HG03060 (cell line): ENCODE results near the gene PMEPA1.
A peak's percentile ranks its signal among the peaks of the same experiment; 100 is the strongest.

ENCODE experiments used
- ATAC-seq: cut with Tn5 transposase; IDR thresholded peaks from one replicate; pipeline ENCODE4 v1.9.1; 2021; ENCODE audit warnings: low read depth, moderate number of reproducible peaks; ENCODE audit not compliant: unreplicated experiment

Gene PMEPA1

DNA sequence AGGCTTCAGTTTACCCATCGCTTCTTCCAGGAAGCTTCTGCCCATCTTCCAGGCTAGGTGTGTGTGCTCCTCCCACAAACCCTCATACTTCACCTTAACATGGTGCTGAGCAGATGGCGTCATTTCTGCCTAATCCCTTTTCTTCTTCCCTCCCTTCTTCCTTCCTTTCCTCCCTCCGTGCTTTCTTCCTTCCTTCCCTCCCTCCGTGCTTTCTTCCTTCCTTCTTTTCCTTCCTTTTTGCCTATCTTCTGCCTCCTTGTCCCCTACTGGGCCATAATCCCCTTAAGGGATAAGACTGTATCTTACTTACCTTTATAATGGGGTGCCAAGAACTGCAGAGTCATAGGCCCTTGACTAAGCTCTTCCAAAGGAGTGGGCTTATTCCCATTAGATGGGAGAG, 27.5 kb upstream of the PMEPA1 start:
- no peak for ATAC-seq

DNA sequence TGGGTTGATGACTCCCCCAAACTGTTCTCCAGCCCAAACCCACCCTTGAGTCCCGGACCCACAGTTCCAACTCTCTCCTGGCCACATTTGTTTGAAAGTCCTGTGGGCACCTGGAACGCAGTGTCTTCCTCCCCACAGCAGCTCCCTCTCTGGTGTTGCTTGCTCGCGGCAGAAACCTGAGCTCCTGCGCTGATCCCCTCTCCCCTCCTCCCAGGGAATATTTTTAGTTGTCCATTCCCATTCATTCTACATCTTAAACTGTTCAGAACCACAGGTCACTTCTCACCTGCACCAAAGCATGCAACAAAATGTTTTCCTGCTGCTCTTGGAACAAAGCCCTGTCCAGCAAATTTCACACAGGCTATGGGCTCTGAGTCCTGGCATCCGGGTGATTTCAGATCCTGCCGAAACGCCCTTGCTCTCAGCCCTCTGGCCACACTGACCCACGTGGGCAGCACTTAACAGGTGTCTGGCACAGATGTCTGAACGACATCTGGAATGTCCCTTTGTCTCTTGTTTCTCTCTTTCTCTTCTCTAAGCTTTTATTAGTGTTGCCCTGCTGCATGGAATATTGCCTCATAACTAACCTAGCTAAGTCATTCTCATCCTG, 27.0 kb upstream of the PMEPA1 start:
- no peak for ATAC-seq

DNA sequence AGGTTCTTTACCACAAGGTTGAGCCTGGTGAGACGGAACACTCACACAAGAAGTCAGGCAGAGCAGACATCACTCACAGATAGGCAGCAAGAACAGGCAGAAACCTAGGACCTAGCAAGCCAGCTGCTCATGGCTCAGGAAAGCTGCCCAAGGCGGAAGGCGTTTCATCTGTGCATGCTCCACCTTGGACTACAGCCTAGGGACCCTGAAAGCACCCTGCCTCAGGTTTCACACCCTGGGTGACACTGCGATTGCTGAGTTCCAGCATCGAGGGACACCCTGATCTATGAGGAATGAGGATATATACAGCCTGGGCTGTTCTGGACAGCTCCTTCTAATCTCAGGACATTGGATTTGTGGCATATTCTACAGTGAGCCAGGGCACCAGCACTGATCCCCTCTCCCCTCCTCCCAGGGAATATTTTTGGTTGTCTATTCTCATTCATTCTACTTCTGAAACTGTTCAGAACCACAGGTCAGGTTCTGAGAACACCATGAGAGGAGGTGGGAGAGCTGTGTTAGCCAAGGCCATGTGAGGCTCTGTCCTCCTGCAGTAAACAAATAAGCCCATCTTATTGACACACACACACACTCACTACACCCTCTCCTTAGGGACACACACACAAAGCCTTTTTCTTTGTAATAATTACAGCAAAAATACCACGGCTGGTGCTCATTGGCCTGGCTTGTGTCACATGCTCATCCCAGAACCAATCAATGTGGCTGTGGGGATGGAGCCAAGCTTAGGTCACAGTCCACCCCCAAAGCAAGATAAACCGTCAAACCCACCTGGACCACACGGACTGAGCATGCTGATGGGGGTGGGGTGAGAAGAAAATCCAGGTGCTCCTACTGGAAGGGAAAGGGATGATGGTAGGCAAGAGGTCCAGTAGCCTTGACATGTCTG, 26.3 kb upstream of the PMEPA1 start:
- ATAC-seq = no peak

DNA sequence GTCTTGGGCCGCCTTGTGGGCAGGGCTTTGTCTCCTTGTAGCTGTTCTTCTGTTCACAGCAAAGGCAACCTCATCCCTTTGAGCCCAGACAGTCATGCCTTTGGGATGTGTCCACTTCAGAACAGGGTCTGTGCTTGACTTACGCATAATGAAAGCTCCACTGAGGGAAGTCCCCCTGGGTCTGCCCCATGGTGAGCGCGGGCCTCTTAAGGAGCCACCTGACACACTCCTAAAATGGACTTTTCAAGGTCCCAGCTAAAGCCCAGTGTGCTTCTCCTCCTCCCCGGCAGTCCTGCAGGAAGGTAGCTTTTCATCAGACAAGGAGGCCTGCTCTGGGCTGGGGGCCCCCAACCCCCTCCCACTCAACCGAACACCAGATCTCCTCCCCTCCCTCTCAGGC, 24.9 kb upstream of the PMEPA1 start:
- ATAC-seq = no peak

DNA sequence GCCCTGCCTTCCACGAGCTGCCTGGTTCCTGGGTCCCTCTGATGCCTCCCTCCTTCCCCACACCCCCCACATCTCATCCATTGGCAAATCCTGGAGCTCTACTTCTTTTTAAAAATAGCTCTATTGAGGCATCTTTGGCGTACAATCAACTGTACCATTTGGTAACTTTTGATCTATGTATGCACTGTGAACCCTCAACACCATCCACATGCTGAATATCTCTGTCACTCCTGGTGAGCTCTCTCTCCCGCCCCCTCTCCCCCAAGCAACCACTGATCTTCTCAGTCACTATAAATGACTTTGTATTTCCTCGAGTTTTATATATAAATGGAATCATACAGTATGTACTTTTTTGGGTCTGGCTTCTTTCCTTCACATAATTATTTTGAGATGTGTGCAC, 22.4 kb upstream of the PMEPA1 start:
- ATAC-seq = no peak

DNA sequence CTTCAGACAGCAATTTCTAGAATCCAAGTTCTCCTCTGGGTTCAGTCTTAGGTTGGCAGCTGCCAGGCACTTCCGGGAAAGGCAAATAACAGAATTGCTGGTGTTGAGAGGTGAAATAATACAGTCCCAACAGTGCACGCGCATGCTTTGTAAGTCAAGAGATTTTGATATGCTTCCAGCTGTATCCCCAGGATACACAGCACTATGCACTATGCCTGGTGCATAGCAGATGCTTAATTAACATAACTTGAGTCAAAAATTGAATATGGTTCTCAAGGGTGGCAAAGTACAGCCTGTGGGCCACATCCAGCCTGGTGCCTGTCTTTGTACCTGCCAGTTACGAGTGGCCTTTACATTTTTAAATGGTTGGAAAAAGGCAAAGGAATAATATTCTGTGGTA, 18.9 kb upstream of the PMEPA1 start:
- ATAC-seq = no peak

DNA sequence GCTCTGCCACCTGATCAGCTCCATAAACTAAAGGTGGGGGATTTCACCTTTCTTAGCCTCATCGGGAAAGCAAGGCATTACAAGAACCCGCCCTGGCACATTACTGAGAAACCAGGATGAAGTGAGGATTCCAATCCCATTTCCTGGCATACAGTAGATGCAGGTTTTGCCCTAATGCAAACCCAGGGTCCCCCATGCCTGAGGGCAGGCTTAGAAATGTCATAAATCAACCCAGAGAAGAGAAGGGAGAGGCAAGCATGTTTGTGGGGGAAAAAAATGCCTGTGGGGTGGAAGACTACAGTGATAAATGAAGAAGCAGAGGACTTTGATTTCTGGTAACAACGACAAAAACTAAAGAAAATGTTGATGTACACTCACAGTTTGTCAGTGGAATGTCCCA, 18.0 kb upstream of the PMEPA1 start:
- no peak for ATAC-seq

DNA sequence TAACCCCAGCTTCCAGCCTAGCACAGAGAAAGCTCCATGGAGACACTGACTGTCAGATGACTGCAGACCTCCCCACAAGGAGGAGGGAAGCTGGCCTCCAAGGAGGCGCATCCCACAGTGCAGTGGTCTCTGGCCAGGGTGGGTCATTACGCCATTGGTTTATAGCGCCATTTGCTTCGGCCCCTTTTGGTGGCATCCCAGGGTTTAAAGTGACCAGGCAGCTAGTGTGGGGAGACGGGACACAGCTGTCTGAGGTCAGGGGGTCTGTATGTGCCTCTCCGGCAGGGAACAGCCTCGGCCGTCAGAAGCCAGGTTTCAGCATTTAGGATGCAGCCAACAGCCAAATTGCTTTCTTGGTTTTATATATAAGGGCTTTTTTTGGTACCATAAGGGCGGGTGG, 15.8 kb upstream of the PMEPA1 start:
- no peak for ATAC-seq

DNA sequence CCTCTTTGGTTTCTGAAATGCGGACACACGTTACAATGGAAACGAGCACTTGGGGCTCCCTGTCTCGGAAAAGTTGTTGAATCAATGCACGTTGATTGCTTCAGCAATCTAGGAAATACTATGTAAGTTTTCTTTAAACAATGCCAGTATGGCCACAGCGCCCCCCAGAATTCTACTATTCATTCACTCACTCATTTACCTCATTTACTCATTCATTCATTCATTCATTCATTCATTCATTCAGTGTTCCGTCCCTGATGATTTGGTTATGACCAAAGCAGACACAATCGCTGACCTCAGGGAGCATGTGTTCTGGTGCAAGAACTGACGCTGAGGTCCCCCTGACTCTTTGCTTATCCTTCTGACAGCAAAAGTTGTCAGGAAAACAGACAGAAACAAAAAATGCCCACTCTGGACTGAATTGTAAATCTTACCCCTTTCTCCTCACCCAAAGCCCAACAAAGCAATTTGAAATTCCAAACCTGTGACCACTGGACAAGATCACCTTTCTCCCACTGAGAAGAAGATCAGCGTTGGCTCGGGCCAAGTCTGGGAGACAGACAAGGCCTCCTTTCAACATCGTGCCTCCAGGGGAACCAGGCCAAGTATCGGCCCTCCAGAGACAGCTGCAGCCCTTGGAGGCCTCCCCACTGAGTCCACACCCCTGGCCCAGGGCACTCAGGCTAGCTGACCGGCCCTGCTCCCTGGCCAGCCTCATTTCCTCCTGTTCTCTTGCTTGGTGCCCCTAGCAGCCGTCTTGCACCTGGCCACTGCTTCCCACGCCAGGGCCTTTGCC, 15.0 kb upstream of the PMEPA1 start:
- ATAC-seq = no peak

DNA sequence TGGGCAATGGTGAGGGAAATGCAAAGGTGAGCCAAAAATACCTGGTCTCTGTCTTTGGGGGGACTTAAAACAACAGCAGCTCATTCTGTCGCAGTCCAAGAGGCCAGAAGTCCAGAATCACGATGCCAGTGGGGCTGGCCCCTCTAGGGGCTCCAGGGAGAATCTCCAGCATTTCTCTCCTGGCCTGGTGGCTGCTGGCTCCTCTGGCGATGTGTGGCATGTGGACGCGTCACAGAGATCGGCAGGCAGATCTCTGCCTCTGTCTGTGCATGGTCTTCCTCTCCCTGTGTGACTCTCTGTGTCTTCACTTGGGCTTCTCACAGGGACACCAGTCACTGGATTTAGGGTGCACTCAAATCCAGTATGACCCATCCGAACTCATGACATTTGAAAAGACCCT, 14.0 kb upstream of the PMEPA1 start:
- ATAC-seq = no peak

DNA sequence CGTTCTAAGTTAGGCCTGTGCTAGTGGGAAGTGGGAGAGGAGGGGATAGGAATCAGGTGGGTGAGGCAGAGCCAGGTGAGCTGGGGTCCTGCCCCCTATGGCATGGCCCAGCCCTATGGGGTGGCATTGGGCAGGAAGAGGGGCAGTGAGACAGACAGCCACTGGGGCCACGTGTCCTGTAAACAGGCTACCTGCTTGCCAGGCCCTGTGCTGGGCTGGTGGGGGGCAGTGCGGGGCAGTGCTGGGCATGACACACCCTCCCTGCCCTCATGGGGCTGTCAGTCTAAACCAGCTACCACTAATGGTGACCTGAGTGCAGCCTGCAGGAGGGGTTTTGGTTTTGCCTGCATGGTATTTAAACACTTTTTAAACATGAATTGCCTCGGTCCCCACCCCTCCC, 10.1 kb upstream of the PMEPA1 start:
- no peak for ATAC-seq

DNA sequence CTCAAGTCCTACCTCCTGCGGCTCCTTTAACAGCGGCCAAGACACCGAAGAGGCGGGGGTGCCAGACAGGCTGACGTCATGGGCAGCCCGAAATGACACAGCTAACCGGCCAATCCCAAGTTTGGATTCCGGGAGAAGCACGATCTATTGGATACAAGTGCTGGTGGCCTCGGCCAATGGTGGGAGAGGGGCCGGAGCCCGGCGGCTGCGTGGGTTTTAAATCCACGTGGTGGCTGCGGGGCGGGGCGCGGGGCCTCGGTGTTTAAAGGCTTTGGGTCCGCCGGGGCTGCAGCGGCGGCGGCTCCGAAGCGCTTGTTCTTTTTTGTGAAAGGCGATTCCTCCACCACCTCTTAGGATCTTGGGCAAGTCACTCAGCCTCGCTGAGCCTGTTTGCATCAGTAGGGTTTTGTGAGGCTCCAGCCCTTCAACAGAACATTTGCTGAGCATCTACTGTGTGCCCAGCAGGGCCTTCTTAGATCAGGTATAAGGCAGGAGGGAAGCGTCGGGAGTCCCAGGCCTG, 8.7 kb upstream of the PMEPA1 start:
- peak; percentile 82 for ATAC-seq

DNA sequence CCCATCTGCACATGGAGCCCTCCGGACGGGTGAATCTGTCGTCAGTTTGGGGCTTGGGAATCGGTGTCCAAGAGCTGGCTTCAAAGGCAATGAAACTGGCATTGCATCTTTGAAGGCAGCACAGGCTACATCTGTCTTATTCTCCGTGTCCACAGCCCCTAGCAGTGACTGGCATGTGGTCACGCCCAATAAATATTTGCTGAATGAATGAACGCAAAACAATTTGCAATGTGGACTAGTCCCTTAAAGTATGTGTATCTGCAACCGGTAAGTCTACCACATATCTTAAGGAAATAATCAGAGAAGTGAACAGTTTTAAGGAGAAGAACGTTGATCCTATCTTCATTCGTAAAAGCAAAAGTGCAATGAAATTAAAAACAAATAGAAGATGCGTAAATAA, 8.0 kb upstream of the PMEPA1 start:
- no peak for ATAC-seq

DNA sequence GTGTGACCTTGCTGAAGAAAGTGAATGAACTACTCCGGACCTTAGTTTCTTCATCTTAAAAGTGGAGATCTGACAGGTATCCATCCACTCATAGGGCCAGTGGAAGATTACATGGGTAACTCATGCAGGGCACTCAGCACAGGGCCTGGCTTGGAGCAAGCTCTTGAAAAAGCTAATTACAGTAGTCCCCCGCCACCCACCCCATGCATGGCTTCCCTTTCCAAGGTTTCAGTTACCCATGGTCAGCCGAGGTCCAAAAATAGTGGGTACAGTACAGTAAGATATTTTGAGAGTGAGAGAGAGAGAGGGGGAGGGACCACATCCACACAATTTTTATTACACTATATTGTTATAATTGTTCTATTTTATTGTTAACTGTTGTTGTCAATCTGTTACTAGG, 7.1 kb upstream of the PMEPA1 start:
- no peak for ATAC-seq

DNA sequence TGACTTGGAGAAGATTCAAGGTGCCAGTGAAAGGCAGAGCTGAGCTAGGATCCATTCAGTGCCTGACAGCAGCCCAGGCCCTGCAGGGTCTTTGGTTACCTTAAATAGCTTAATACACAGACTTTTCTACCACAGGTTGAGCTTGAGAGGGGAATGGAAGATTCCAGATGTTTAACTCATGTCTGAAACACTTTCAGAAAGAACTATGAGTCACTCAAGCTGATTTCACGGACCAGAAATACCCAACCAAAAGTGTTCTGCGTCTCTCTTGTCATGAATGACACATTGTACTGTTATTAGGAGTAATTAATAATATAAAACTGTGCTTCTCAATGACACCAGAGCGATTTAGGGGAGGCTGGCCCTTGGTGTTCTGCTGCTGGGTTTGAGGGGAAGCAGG, 6.4 kb upstream of the PMEPA1 start:
- ATAC-seq = no peak

DNA sequence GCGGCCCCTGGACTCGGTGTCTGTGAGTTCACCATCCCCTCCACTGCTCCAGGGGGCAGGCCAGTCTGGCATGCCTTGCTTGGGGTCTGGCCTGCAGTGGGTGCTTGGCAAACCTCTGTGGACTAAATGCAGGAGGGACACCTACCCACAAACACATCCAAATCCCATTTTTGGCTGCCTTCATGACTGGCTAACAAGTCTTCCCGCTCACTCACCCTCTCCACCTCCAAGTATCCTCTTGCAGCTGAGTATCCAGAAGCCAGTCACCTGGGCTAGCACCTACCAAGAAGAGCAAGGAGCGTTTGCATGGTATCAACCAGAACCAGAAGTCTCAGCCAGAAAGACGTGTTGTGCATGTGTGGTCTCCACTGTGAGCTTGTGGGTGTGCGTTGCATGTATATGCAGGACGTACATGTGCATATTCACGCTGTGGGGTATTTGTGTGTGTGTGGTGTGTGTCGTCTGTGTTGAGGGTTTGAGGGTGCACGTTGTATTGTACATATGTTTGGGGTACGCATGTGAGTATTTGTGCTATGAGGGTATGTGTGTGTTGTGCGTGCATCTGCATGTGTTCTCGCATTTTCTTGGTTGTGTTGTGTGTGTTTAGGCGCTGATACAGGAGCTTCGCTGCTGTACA, 5.6 kb upstream of the PMEPA1 start:
- ATAC-seq = no peak

DNA sequence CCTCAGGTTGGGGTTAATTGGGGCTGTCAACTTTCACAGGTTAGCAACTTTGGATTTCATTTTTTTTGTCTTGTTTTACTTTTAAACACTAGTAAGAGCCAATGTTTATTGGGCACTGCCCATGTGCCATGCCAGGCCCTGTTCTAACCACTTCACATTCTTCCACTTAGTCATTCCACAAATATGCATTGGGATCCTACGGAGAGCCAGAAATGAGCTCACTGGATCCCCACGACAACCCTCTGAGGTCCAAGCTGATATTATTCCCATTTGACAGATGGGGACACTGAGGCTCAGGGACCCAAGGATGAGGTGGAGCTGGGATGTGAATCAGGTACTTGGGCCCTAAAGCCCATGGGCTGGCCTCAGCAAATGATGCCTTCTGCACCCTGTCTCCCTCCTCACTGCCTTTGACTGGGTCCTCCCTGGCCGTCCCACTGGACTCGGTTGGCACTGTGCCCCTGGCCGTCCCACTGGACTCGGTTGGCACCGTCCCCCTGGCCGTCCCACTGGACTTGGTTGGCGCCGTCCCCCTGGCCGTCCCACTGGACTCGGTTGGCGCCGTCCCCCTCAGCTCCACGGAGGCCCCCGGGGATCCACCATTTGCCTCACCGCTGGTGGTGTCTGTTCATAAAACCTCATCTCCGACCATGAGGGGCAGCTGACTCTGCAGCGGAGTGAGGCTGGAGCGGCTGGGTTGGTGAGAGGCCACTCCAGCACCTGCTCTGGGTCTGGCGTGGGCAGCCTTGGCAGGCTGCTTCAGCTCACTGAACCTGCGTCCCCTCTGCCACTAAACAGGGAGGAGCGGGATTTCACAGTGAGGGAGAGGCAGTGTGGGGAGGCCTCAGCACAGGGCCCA, 4.8 kb upstream of the PMEPA1 start:
- ATAC-seq = no peak

DNA sequence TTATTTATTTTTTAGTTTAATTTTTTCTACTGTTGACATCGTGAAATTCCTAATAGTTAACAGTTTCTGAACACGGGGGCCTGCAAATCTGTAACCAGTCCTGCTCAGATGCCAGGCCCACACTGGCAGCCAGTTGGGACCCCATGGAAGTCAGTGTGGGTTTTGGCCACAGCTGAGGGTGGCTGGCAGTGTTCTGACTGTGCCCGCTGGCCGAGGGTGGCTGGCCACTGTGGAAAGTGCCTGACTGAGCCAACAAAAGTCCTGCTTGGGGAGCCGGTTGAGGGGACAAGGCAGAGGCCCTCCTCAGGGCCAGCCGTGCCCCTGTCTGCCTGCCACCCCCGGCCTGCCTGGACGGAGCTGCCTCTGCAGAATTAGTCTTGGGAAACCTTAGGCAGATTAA, 4.1 kb upstream of the PMEPA1 start:
- no peak for ATAC-seq

DNA sequence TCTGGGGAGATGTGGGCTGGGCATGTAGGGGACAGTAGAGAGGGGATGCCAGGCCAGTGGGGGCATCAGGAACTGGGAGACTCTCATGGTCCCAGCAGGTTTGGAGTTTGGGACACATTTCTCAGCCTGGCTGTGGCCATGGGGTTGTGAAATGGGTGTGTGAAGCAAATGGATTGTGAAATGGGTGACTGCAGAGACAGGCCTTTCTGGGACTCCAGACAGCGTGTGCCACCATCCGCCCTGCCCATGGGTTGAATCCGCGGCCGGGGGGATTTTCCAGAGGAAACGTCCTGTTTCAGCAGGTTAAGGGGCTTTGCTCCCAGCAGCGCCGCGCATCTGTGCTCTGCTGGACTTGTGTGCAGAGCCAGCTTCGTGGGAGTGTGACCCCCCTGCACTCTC, 3.7 kb upstream of the PMEPA1 start:
- ATAC-seq = no peak
